ACC112 (cell line): ENCODE data around the gene KDM5A.

Experiments
- H2AFZ ChIP-seq: fragments of 200-600 bp; sonication (generic); one replicate; pipeline ENCODE4 v1.6.0; 2017; ENCODE audit warnings: antibody characterized with exemption, low read length; ENCODE audit not compliant: unreplicated experiment
- H3K27ac ChIP-seq: fragments of 200-600 bp; sonication (generic); 2 replicates; pipeline ENCODE4 v1.5.1; 2014; ENCODE audit warnings: low read depth, mild to moderate bottlenecking, antibody characterized with exemption, low read length, moderate library complexity
- H3K27me3 ChIP-seq: fragments of 200-600 bp; sonication (generic); 2 replicates; pipeline ENCODE4 v1.6.1; 2014; ENCODE audit warnings: mild to moderate bottlenecking, antibody characterized with exemption, low read length, moderate library complexity, mixed read lengths; ENCODE audit not compliant: insufficient read depth
- H3K36me3 ChIP-seq: fragments of 200-600 bp; sonication (generic); 2 replicates; pipeline ENCODE4 v1.6.1; 2016; ENCODE audit warnings: mild to moderate bottlenecking, antibody characterized with exemption, low read length, moderate library complexity, mixed read lengths; ENCODE audit not compliant: insufficient read depth
- H3K4me1 ChIP-seq: fragments of 200-600 bp; sonication (generic); one replicate; pipeline ENCODE4 v1.6.1; 2016; ENCODE audit warnings: low read length, mixed read lengths; ENCODE audit not compliant: insufficient read depth, unreplicated experiment, control insufficient read depth
- H3K4me3 ChIP-seq: fragments of 200-600 bp; sonication (generic); 2 replicates; pipeline ENCODE4 v1.5.1; 2014; ENCODE audit warnings: mild to moderate bottlenecking, low read depth, low read length
- H3K79me2 ChIP-seq: fragments of 200-600 bp; sonication (generic); one replicate; pipeline ENCODE4 v1.6.0; 2016; ENCODE audit warnings: low read length; ENCODE audit not compliant: control insufficient read depth, unreplicated experiment, insufficient read depth

The KDM5A gene

DNA sequence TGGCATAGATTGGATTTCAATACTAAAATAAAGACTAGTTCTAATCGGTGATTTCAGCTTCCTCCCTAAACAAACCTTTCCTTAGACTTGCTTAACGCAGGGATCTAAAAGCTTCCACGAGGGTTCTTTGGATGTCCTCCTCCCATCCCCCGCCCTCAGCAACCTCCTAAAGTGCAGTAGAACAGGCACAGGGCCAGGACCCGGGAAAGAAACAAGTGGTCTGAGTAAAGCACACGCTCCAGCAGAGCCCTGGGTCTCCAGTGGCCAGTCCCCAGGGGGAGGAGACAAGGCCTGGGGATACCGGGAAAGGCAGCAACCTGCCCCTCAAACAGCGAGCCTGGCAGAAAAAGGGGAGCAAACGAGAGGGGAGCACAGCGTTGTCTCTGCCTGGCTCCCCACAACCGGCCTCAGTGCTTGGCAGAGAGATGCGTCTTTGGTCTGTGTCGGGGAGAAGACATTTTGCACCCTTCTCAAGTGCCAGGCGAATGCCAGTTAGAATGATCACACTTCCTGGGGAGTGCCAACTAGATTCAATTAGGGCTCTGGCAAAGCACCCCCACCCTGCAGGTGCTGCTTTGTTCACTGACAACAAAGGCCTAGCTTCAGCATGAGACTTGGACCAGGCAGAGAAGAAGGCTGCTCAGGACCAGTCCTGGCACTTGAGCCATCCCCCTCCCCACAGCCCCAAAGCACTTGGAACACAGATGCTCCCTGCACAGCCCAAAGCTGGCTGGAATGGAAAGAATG, 158.0 kb downstream of the KDM5A start:
- Histone ChIP-seq H3K4me3 (no peak overlapping the region), H3K36me3 (no peaks in the 10 kb centered on the region), H3K27me3 (peaks cover 68% of the 10 kb centered on the region), H2AFZ (no peak overlapping the region), H3K4me1 (no peaks in the 10 kb centered on the region), H3K79me2 (no peaks in the 10 kb centered on the region), H3K27ac (no peak overlapping the region)
